IMR-90 (cell line): ENCODE data around the gene ASCL5. TPM values are rescaled to one million over a fixed set of nuclear protein-coding genes. Genes with fewer than 3 reads are reported as not detected.

ENCODE experiments used
- ATAC-seq: fragments of 200-7000 bp; cut with Tn5 transposase; 2 replicates; pipeline ENCODE4 v1.9.1; 2020; ENCODE audit warnings: low read depth, mild to moderate bottlenecking, moderate library complexity
- BruUV-seq: library from RNA; stranded (reverse); fragments of 400-500 nt; replicated peaks from 2 replicates; lab custom pipeline; 2021; lab: Mats Ljungman, UMichigan
- CTCF ChIA-PET: fragments of 300-600 bp; formaldehyde crosslinking; extraction: SDS; loops from one replicate; lab custom pipeline; 2021; ENCODE audit warnings: antibody characterized with exemption; lab: Yijun Ruan, JAX
- POLR2A ChIA-PET: fragments of 300-600 bp; sonication (Branson Sonifier 250); formaldehyde crosslinking; loops from one replicate; lab custom pipeline; 2022; ENCODE audit warnings: antibody characterized with exemption; ENCODE audit not compliant: unreplicated experiment; lab: Charles Lee
- DNase-seq: peaks from one replicate; pipeline ENCODE4 v3.0.0; 2013
- H2AFZ ChIP-seq: replicated peaks from 2 replicates; pipeline ENCODE3; 2013; ENCODE audit warnings: low read length, mild to moderate bottlenecking; ENCODE audit not compliant: poor library complexity
- H2AK5ac ChIP-seq: 2 replicates; pipeline ENCODE4 v1.6.1; 2013; ENCODE audit warnings: low read depth, low read length, inconsistent platforms
- H2AK9ac ChIP-seq: replicated peaks from 2 replicates; pipeline ENCODE3; 2013; ENCODE audit warnings: mild to moderate bottlenecking, low read depth, low read length, moderate library complexity; ENCODE audit not compliant: poor library complexity
- H2BK120ac ChIP-seq: 2 replicates; pipeline ENCODE4 v1.6.1; 2013; ENCODE audit warnings: low read depth, low read length, inconsistent platforms
- H2BK15ac ChIP-seq: 3 replicates; pipeline ENCODE4 v1.6.1; 2013; ENCODE audit warnings: low read depth, low read length, inconsistent platforms
- H2BK20ac ChIP-seq: 2 replicates; pipeline ENCODE4 v1.6.1; 2013; ENCODE audit warnings: low read depth, mild to moderate bottlenecking, inconsistent platforms, low read length, moderate library complexity
- H2BK5ac ChIP-seq: 2 replicates; pipeline ENCODE4 v1.6.1; 2013; ENCODE audit warnings: mild to moderate bottlenecking, low read depth, low read length, inconsistent platforms; ENCODE audit not compliant: poor library complexity, severe bottlenecking
- H3K14ac ChIP-seq: replicated peaks from 2 replicates; pipeline ENCODE4 v1.6.1; 2013; ENCODE audit warnings: low read depth, low read length, inconsistent platforms
- H3K18ac ChIP-seq: 2 replicates; pipeline ENCODE4 v1.6.1; 2013; ENCODE audit warnings: low read depth, low read length, control low read depth
- H3K23ac ChIP-seq: 2 replicates; pipeline ENCODE4 v1.6.1; 2013; ENCODE audit warnings: low read depth, low read length, inconsistent platforms
- H3K27ac ChIP-seq: 2 replicates; pipeline ENCODE4 v1.5.1; 2013; ENCODE audit warnings: mild to moderate bottlenecking, control low read depth, low read length; ENCODE audit not compliant: insufficient read depth
- H3K27me3 ChIP-seq: 2 replicates; pipeline ENCODE4 v1.6.1; 2013; ENCODE audit warnings: low read length; ENCODE audit not compliant: control insufficient read depth, insufficient read depth
- H3K36me3 ChIP-seq: 2 replicates; pipeline ENCODE4 v1.6.1; 2013; ENCODE audit warnings: low read length, mixed read lengths; ENCODE audit not compliant: control insufficient read depth, insufficient read depth
- H3K4ac ChIP-seq: 2 replicates; pipeline ENCODE4 v1.6.1; 2013; ENCODE audit warnings: low read depth, low read length, inconsistent platforms
- H3K4me1 ChIP-seq: 2 replicates; pipeline ENCODE4 v1.6.1; 2013; ENCODE audit warnings: low read length, mixed read lengths; ENCODE audit not compliant: control insufficient read depth, insufficient read depth
- H3K4me2 ChIP-seq: 2 replicates; pipeline ENCODE4 v1.6.1; 2013; ENCODE audit warnings: low read depth, mild to moderate bottlenecking, control low read depth, low read length, moderate library complexity
- H3K4me3 ChIP-seq: 2 replicates; pipeline ENCODE4 v1.5.1; 2013; ENCODE audit warnings: low read depth, mild to moderate bottlenecking, control low read depth, low read length, moderate library complexity; ENCODE audit not compliant: insufficient read depth
- H3K56ac ChIP-seq: 2 replicates; pipeline ENCODE4 v1.6.1; 2013; ENCODE audit warnings: low read length, inconsistent platforms; ENCODE audit not compliant: insufficient read depth; ENCODE audit errors: extremely low read depth
- H3K79me1 ChIP-seq, 2 experiments: 2 replicates each; pipeline ENCODE4 v1.6.1; 2013; ENCODE audit warnings: low read length in 2 of 2, inconsistent platforms in 1 of 2, low read depth in 1 of 2
- H3K9ac ChIP-seq: 2 replicates; pipeline ENCODE4 v1.6.1; 2013; ENCODE audit warnings: low read depth, low read length, control low read depth
- H3K9me1 ChIP-seq: 2 replicates; pipeline ENCODE4 v1.6.1; 2013; ENCODE audit warnings: low read length, inconsistent platforms; ENCODE audit not compliant: insufficient read depth
- H3K9me3 ChIP-seq: 2 replicates; pipeline ENCODE4 v1.6.1; 2013; ENCODE audit warnings: low read length; ENCODE audit not compliant: control insufficient read depth, insufficient read depth
- H4K20me1 ChIP-seq: 2 replicates; pipeline ENCODE4 v1.6.1; 2013; ENCODE audit warnings: low read length, inconsistent platforms; ENCODE audit not compliant: insufficient read depth
- H4K5ac ChIP-seq: 2 replicates; pipeline ENCODE4 v1.6.1; 2013; ENCODE audit warnings: mild to moderate bottlenecking, low read depth, low read length, control low read depth
- H4K8ac ChIP-seq, 2 experiments: 2 replicates each; pipeline ENCODE4 v1.6.1; 2013; ENCODE audit warnings: low read depth in 2 of 2, low read length in 2 of 2, control low read depth in 1 of 2, inconsistent platforms in 1 of 2
- H4K91ac ChIP-seq: 2 replicates; pipeline ENCODE4 v1.6.1; 2013; ENCODE audit warnings: low read depth, low read length, inconsistent platforms; ENCODE audit not compliant: insufficient read depth
- BHLHE40 ChIP-seq: fragments of 150-350 bp; IDR thresholded peaks from 2 replicates; pipeline ENCODE4 v1.6.1; 2016; ENCODE audit warnings: mild to moderate bottlenecking, low read depth, low read length
- CEBPB ChIP-seq: IDR thresholded peaks from 2 replicates; pipeline ENCODE4 v1.6.1; 2012; ENCODE audit warnings: low read depth, low read length, improper control_type of control experiment
- MAFK ChIP-seq: IDR thresholded peaks from 2 replicates; pipeline ENCODE4 v1.6.1; 2012; ENCODE audit warnings: low read depth, low read length, improper control_type of control experiment
- MXI1 ChIP-seq: IDR thresholded peaks from 2 replicates; pipeline ENCODE4 v1.6.1; 2012; ENCODE audit warnings: low read depth, mild to moderate bottlenecking, low read length, moderate library complexity, borderline replicate concordance
- NFE2L2 ChIP-seq: fragments of 150-350 bp; IDR thresholded peaks from 2 replicates; pipeline ENCODE4 v1.6.1; 2016; ENCODE audit warnings: low read depth, mild to moderate bottlenecking, low read length
- RAD21 ChIP-seq: IDR thresholded peaks from 2 replicates; pipeline ENCODE4 v1.6.1; 2012; ENCODE audit warnings: low read length, improper control_type of control experiment
- RCOR1 ChIP-seq: IDR thresholded peaks from 2 replicates; pipeline ENCODE4 v1.6.1; 2012; ENCODE audit warnings: mild to moderate bottlenecking, low read length, improper control_type of control experiment; ENCODE audit not compliant: insufficient replicate concordance
- WGBS, 2 experiments: methylation state at CpG; one replicate each; pipeline versions ENCODE4 v1.1.5 to v1.1.7; 2013; ENCODE audit warnings: missing lambda C conversion rate in 2 of 2; ENCODE audit not compliant: insufficient read length in 1 of 2; ENCODE audit errors: extremely low coverage in 2 of 2; 5-methylcytosine and 5-hydroxymethylcytosine counted together
- dilution Hi-C: fragments of 300-500 bp; cut with HindIII; formaldehyde crosslinking; loops from one replicate; pipeline ENCODE4 v1.14.3; 2018; ENCODE audit warnings: low sequenced_read_pairs; ENCODE audit not compliant: unreplicated experiment
- in situ Hi-C: fragments of 300-500 bp; cut with MboI; formaldehyde crosslinking; loops from 3 replicates; pipeline ENCODE4 v1.14.3; 2019; ENCODE audit warnings: low sequenced_read_pairs, inconsistent platforms, mixed read lengths
- intact Hi-C: fragments of 100-400 bp; cut with micrococcal nuclease; formaldehyde crosslinking; loops from 2 replicates; pipeline ENCODE4 v1.10.0; 2022
- polyA plus RNA-seq, 3 experiments: library from polyadenylated mRNA; depleted of rRNA; stranded (reverse); fragments of >200 nt; gene quantifications; 2 replicates each; pipeline ENCODE4 v1.2.3, GENCODE V29; 2012; ENCODE audit warnings: low replicate concordance in 1 of 3
- total RNA-seq: library from RNA; depleted of rRNA; stranded (reverse); fragments of >200 nt; gene quantifications from 2 replicates; pipeline ENCODE4 v1.2.3, GENCODE V29; 2012

The ASCL5 gene
- total and polyA plus RNA-seq, 2 of the 4 experiments (the other 2 are of a cell fraction): not detected

DNA sequence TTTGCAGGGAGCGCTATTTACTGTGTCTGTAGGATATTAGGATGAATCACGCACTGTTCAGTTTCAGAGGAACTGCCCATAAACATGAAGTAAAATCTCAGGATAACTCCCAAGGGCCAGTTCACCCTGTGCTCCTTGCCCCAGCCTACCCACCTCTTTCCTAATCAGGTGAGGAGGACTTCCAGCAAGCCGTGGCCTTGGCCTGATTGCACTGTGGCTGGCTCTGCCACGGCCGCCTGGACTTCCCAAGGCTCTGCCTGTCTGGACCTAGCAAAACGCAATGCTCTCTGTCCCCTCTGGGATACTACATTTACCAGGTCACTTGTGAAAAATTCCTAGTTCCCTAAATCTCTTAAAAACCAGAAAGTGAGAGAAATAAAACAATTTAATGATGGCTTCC lies 7.4 kb upstream of the ASCL5 start:
- H4K91ac ChIP-seq: no peak overlapping the region
- in situ Hi-C loops: no loop called here

More for the DNA sequence above, 7.4 kb upstream of the ASCL5 start:
- Histone ChIP-seq H3K4me1 (peaks cover 13% of the 10 kb centered on the region), H2BK15ac (no peak overlapping the region), H2AK9ac (no peak overlapping the region), H3K4me2 (no peak overlapping the region), H4K8ac (no peak overlapping the region), H2AFZ (no peak overlapping the region), H3K18ac (no peak overlapping the region), H3K23ac (no peak overlapping the region), H3K4ac (no peak overlapping the region), H3K27ac (no peak overlapping the region), H4K5ac (no peak overlapping the region), H3K36me3 (peaks cover 25% of the 10 kb centered on the region; the same call in 1 of the 2 replicates), H4K20me1 (peaks cover 23% of the 10 kb centered on the region), H2BK5ac (no peak overlapping the region), H3K9me3 (no peaks in the 10 kb centered on the region), H3K9ac (no peak overlapping the region), H2BK20ac (no peak overlapping the region), H3K27me3 (no peaks in the 10 kb centered on the region), H3K56ac (no peak overlapping the region), H2BK120ac (no peak overlapping the region), H2AK5ac (no peak overlapping the region), H3K14ac (no peak overlapping the region), H3K79me1 (peaks cover 0 to 18% of the 10 kb centered on the region in 2 experiments; a peak in 2 of 4 replicates), H3K9me1 (peaks cover 20% of the 10 kb centered on the region), H3K4me3 (no peak overlapping the region)
- DNase-seq: no peak
- WGBS, 2 experiments: 100% methylated on average over 2 of the region's 6 CpGs; no CpG with 5 or more reads in 1 of the 2 experiments
- BruUV-seq: no TSS peak
- POLR2A ChIA-PET: no interaction called here
- dilution Hi-C loops: no loop called here
- CTCF ChIA-PET: no interaction called here
- no peak for TF ChIP-seq NFE2L2
- no peak for TF ChIP-seq CEBPB
- no peak for TF ChIP-seq MXI1
- no peak for TF ChIP-seq RCOR1
- TF ChIP-seq BHLHE40: no peak
- no peak for TF ChIP-seq MAFK
- no peak for TF ChIP-seq RAD21
- no peak for ATAC-seq
- intact Hi-C loops: no loop called here
